Bronchial epithelial cell (primary cell): ENCODE measurements around the gene TBC1D22A. TPM values are rescaled to one million over a fixed set of nuclear protein-coding genes. Genes with fewer than 3 reads are reported as not detected.

Source experiments
- DNase-seq: peaks from one replicate; pipeline ENCODE4 v3.0.0-alpha.2; 2010; ENCODE audit warnings: low read depth
- FAIRE-seq: peaks from 2 replicates; lab custom pipeline; 2011; peaks lifted over from hg19 to GRCh38; lab: Jason Lieb, UNC
- H3K27me3 ChIP-seq: 2 replicates; pipeline ENCODE4 v1.5.1; 2011; ENCODE audit warnings: low read length; ENCODE audit not compliant: control insufficient read depth, insufficient read depth
- H3K36me3 ChIP-seq: 2 replicates; pipeline ENCODE4 v1.5.1; 2011; ENCODE audit warnings: low read length; ENCODE audit not compliant: control insufficient read depth, insufficient read depth
- H3K4me3 ChIP-seq: 2 replicates; pipeline ENCODE4 v1.5.1; 2011; ENCODE audit warnings: mild to moderate bottlenecking, low read depth, low read length, control low read depth
- CTCF ChIP-seq: IDR thresholded peaks from 2 replicates; pipeline ENCODE4 v1.5.1; 2011; ENCODE audit warnings: mild to moderate bottlenecking, moderate library complexity, low read length, control low read depth, inconsistent platforms; ENCODE audit not compliant: insufficient read depth, severe bottlenecking
- total RNA-seq: library from RNA; depleted of rRNA; stranded (reverse); fragments of >200 nt; gene quantifications from 2 replicates; pipeline ENCODE4 v1.2.1, GENCODE V29; 2014

Gene TBC1D22A
- total RNA-seq, 1 donor from 2014 or later, result 10.0 TPM

- H3K4me3 ChIP-seq, result no peak overlapping the region
- peaks cover 6% of the 10 kb centered on the region for H3K36me3 ChIP-seq
- FAIRE-seq (no peak), DNase-seq (no peak)
- TF ChIP-seq CTCF, result no peak
- no peaks in the 10 kb centered on the region for H3K27me3 ChIP-seq
Observed at GRCh38 chr22:46835693-46836092, 73.2 kb downstream of the TBC1D22A start.

- DNase-seq, result no peak
- TF ChIP-seq CTCF, result no peak
- Histone ChIP-seq H3K27me3 (no peaks in the 10 kb centered on the region), H3K36me3 (no peaks in the 10 kb centered on the region), H3K4me3 (no peak overlapping the region)
- FAIRE-seq, result no peak
Observed at GRCh38 chr22:46841522-46841921, 79.1 kb downstream of the TBC1D22A start.

- Histone ChIP-seq H3K4me3 (no peak overlapping the region), H3K36me3 (no peaks in the 10 kb centered on the region), H3K27me3 (no peaks in the 10 kb centered on the region)
- FAIRE-seq (peak; percentile 99), DNase-seq (peak; percentile 81)
- TF ChIP-seq CTCF, result no peak
Observed at GRCh38 chr22:46842606-46843005, 80.2 kb downstream of the TBC1D22A start.

- TF ChIP-seq CTCF, result no peak
- Histone ChIP-seq H3K27me3 (no peaks in the 10 kb centered on the region), H3K36me3 (no peaks in the 10 kb centered on the region), H3K4me3 (no peak overlapping the region)
- FAIRE-seq (peak; percentile 23), DNase-seq (no peak)
Observed at GRCh38 chr22:46843821-46844255, 81.4 kb downstream of the TBC1D22A start.

- DNase-seq (no peak), FAIRE-seq (no peak)
- H3K4me3 ChIP-seq, result no peak overlapping the region
- TF ChIP-seq CTCF, result no peak
- no peaks in the 10 kb centered on the region for H3K27me3 ChIP-seq
- H3K36me3 ChIP-seq, result no peaks in the 10 kb centered on the region
Observed at GRCh38 chr22:46844606-46845210, 82.3 kb downstream of the TBC1D22A start.
